HCT116 (cell line): ENCODE measurements around the gene TRPM1. TPM values are rescaled to one million over a fixed set of nuclear protein-coding genes. Genes with fewer than 3 reads are reported as not detected.

ENCODE experiments used
- ATAC-seq: fragments of 200-7000 bp; cut with Tn5 transposase; 2 replicates; pipeline ENCODE4 v1.9.1; 2020; ENCODE audit warnings: mild to moderate bottlenecking, moderate library complexity
- BruUV-seq: library from RNA; stranded (reverse); fragments of 400-500 nt; replicated peaks from 2 replicates; lab custom pipeline; 2021; lab: Mats Ljungman, UMichigan
- CTCF ChIA-PET: fragments of 300-600 bp; sonication (Branson Sonifier 250); formaldehyde crosslinking; loops from one replicate; lab custom pipeline; 2021; ENCODE audit warnings: antibody characterized with exemption; lab: Charles Lee
- POLR2A ChIA-PET: fragments of 300-600, 350-600 bp; sonication (Branson Sonifier 250); formaldehyde crosslinking; loops from one replicate; lab custom pipeline; 2021; ENCODE audit warnings: antibody characterized with exemption; lab: Charles Lee
- RAD21 ChIA-PET, 2 experiments: fragments of 300-600 bp; sonication (Branson Sonifier 250); formaldehyde crosslinking; loops; one replicate each; lab custom pipeline; 2023; ENCODE audit warnings: low total read pairs in 2 of 2; ENCODE audit not compliant: uncharacterized antibody in 2 of 2, unreplicated experiment in 2 of 2, low non-redundant PET in 1 of 2; lab: Charles Lee
- DNase-seq: peaks from one replicate; pipeline ENCODE4 v3.0.0-alpha.2; 2010; ENCODE audit warnings: low read depth, low spot score
- H2AFZ ChIP-seq: fragments of 200-600 bp; shearing (Covaris generic), sonication (generic); 2 replicates; pipeline ENCODE4 v1.6.1; 2017; ENCODE audit warnings: low read depth, mixed run types, mixed read lengths, antibody characterized with exemption, low read length; ENCODE audit not compliant: poor library complexity, severe bottlenecking
- H3K27ac ChIP-seq: 2 replicates; pipeline ENCODE4 v1.5.1; 2012; ENCODE audit warnings: low read depth, low read length
- H3K27me3 ChIP-seq: fragments of 200-600 bp; sonication (generic); 2 replicates; pipeline ENCODE4 v1.6.1; 2016; ENCODE audit warnings: mixed run types, low read length, mixed read lengths; ENCODE audit not compliant: insufficient read depth
- H3K36me3 ChIP-seq, 2 experiments: fragments of 200-500 bp in 1 of 2; fragments of 200-600 bp in 1 of 2; sonication (Bioruptor generic) in 1 of 2; sonication (generic) in 1 of 2; 2 replicates each; pipeline versions ENCODE4 v1.5.1 to v1.6.1; 2014 to 2016; ENCODE audit warnings: low read length in 2 of 2, inconsistent platforms in 1 of 2, mixed read lengths in 1 of 2, mixed run types in 1 of 2; ENCODE audit not compliant: insufficient read depth in 2 of 2, control insufficient read depth in 1 of 2
- H3K4me1 ChIP-seq, 2 experiments: fragments of 200-600 bp in 1 of 2; sonication (generic) in 1 of 2; 2 replicates each; pipeline versions ENCODE4 v1.5.1 to v1.6.1; 2012 to 2017; ENCODE audit warnings: low read length in 2 of 2, inconsistent platforms in 1 of 2, mild to moderate bottlenecking in 1 of 2, mixed read lengths in 1 of 2, mixed run types in 1 of 2, moderate library complexity in 1 of 2; ENCODE audit not compliant: insufficient read depth in 2 of 2, control insufficient read depth in 1 of 2
- H3K4me2 ChIP-seq: fragments of 200-600 bp; sonication (generic); 2 replicates; pipeline ENCODE4 v1.6.1; 2017; ENCODE audit warnings: mixed run types, low read length, mixed read lengths
- H3K4me3 ChIP-seq, 2 experiments: fragments of 200-600 bp in 1 of 2; sonication (generic) in 1 of 2; replicated peaks in 1 of 2; 2 replicates each; pipeline ENCODE4 v1.5.1; 2011 to 2016; ENCODE audit warnings: low read length in 2 of 2, control low read depth in 1 of 2, low read depth in 1 of 2, mild to moderate bottlenecking in 1 of 2, mixed read lengths in 1 of 2, mixed run types in 1 of 2
- H3K79me2 ChIP-seq: fragments of 200-600 bp; sonication (generic); 2 replicates; pipeline ENCODE4 v1.6.1; 2017; ENCODE audit warnings: mild to moderate bottlenecking, mixed run types, low read length, moderate library complexity, mixed read lengths; ENCODE audit not compliant: insufficient read depth
- H3K9ac ChIP-seq: fragments of 200-600 bp; sonication (generic); 2 replicates; pipeline ENCODE4 v1.6.1; 2016; ENCODE audit warnings: low read length, mixed read lengths
- H3K9me2 ChIP-seq: fragments of 200-600 bp; sonication (generic), shearing (Covaris generic); 2 replicates; pipeline ENCODE4 v1.6.1; 2017; ENCODE audit warnings: mixed run types, mild to moderate bottlenecking, moderate library complexity; ENCODE audit not compliant: insufficient read depth
- H3K9me3 ChIP-seq, 2 experiments: fragments of 200-500 bp in 1 of 2; fragments of 200-600 bp in 1 of 2; sonication (Bioruptor generic) in 1 of 2; sonication (generic) in 1 of 2; 2 replicates each; pipeline ENCODE4 v1.6.1; 2014 to 2017; ENCODE audit warnings: low read length in 2 of 2, mixed read lengths in 2 of 2, inconsistent platforms in 1 of 2, low read depth in 1 of 2, mild to moderate bottlenecking in 1 of 2, mixed run types in 1 of 2, moderate library complexity in 1 of 2; ENCODE audit not compliant: control insufficient read depth in 1 of 2, insufficient read depth in 1 of 2
- H4K20me1 ChIP-seq: fragments of 200-600 bp; sonication (generic), shearing (Covaris generic); 2 replicates; pipeline ENCODE4 v1.6.1; 2017; ENCODE audit warnings: mixed run types, mild to moderate bottlenecking, moderate library complexity; ENCODE audit not compliant: insufficient read depth
- CBX3 ChIP-seq: IDR thresholded peaks from 2 replicates; pipeline ENCODE4 v1.6.1; 2012; ENCODE audit warnings: low read depth
- CEBPB ChIP-seq: IDR thresholded peaks from 2 replicates; pipeline ENCODE4 v1.6.1; 2012; ENCODE audit warnings: low read depth
- CTCF ChIP-seq, 3 experiments: fragments of 200-600 bp in 1 of 3; sonication (generic) in 1 of 3; IDR thresholded peaks in 2 of 3; conservative IDR thresholded peaks in 1 of 3; 2 replicates each; pipeline ENCODE4 v1.5.1; 2012 to 2017; ENCODE audit warnings: low read depth in 2 of 3, low read length in 2 of 3, antibody characterized with exemption in 1 of 3, borderline replicate concordance in 1 of 3, control low read depth in 1 of 3, mild to moderate bottlenecking in 1 of 3, mixed read lengths in 1 of 3, mixed run types in 1 of 3, moderate library complexity in 1 of 3; ENCODE audit not compliant: insufficient read depth in 1 of 3
- EGR1 ChIP-seq: IDR thresholded peaks from 2 replicates; pipeline ENCODE4 v1.6.1; 2012; ENCODE audit warnings: low read depth
- EZH2 ChIP-seq: fragments of 200-600 bp; sonication (generic); IDR thresholded peaks from 2 replicates; pipeline ENCODE4 v1.6.1; 2017; ENCODE audit warnings: antibody characterized with exemption, mixed run types
- EZH2phosphoT487 ChIP-seq: fragments of 200-600 bp; IDR thresholded peaks from 2 replicates; pipeline ENCODE4 v1.6.1; 2018; ENCODE audit warnings: antibody characterized with exemption, borderline replicate concordance
- RAD21 ChIP-seq: IDR thresholded peaks from 2 replicates; pipeline ENCODE4 v1.6.1; 2012; ENCODE audit warnings: low read depth, mild to moderate bottlenecking
- REST ChIP-seq: IDR thresholded peaks from 2 replicates; pipeline ENCODE4 v1.6.1; 2012; ENCODE audit warnings: low read depth
- SIN3A ChIP-seq: IDR thresholded peaks from 2 replicates; pipeline ENCODE4 v1.6.1; 2012; ENCODE audit warnings: low read depth
- SRF ChIP-seq: IDR thresholded peaks from 2 replicates; pipeline ENCODE4 v1.6.1; 2012; ENCODE audit warnings: low read depth
- TCF7L2 ChIP-seq: IDR thresholded peaks from 2 replicates; pipeline ENCODE4 v1.7.0; 2011; ENCODE audit warnings: borderline replicate concordance, inconsistent platforms; ENCODE audit not compliant: insufficient read depth, insufficient read length; ENCODE audit errors: extremely low read depth
- ZBTB33 ChIP-seq: IDR thresholded peaks from 2 replicates; pipeline ENCODE4 v1.6.1; 2011; ENCODE audit warnings: mild to moderate bottlenecking, low read length, moderate library complexity; ENCODE audit not compliant: insufficient replicate concordance; ENCODE audit errors: extremely low read depth
- ZFX ChIP-seq: fragments of 450-650 bp; IDR thresholded peaks from 2 replicates; pipeline ENCODE4 v1.6.1; 2017
- intact Hi-C: fragments of 100-400 bp; cut with micrococcal nuclease; formaldehyde crosslinking; loops from 2 replicates; pipeline ENCODE4 v1.10.0; 2022
- total RNA-seq: library from RNA; stranded (reverse); gene quantifications from one replicate; pipeline ENCODE4 v1.2.1, GENCODE V29; 2021; ENCODE audit not compliant: unreplicated experiment

TRPM1 gene
- total RNA-seq, 1 experiment from 2014 or later: not detected

- H3K4me3 ChIP-seq: no peak overlapping the region
- no TSS peak for BruUV-seq
- no peak for DNase-seq
- no peaks in the 10 kb centered on the region for H4K20me1 ChIP-seq
- no peaks in the 10 kb centered on the region for H3K27me3 ChIP-seq
- H3K9me2 ChIP-seq: no peaks in the 10 kb centered on the region
- no peaks in the 10 kb centered on the region for H3K9me3 ChIP-seq
- H3K4me2 ChIP-seq: no peak overlapping the region
- CTCF ChIA-PET: no interaction called here
- no peaks in the 10 kb centered on the region for H3K4me1 ChIP-seq
- ATAC-seq: no peak
- TF ChIP-seq EZH2phosphoT487: no peak
- TF ChIP-seq CEBPB: no peak
- no peak for TF ChIP-seq SIN3A
- TF ChIP-seq CTCF (IDR thresholded peaks at IDR 0.05 in 2 of 3, conservative IDR thresholded peaks at IDR 0.05 in 1 of 3; ENCODE audit: borderline replicate concordance in 1 of 3, insufficient read depth in 1 of 3, low read depth in 2 of 3, low read length in 2 of 3): no peak
- no peak for TF ChIP-seq SRF
- no peak for TF ChIP-seq EGR1
- no peak for TF ChIP-seq CBX3
- TF ChIP-seq ZFX: no peak
- TF ChIP-seq ZBTB33: no peak
- no peak for TF ChIP-seq REST
- TF ChIP-seq EZH2: no peak
- no peak for TF ChIP-seq TCF7L2
- TF ChIP-seq RAD21: no peak
- no peak overlapping the region for H3K27ac ChIP-seq
- POLR2A ChIA-PET: no interaction called here
- RAD21 ChIA-PET: no interaction called here
- no peak overlapping the region for H2AFZ ChIP-seq
- no peak overlapping the region for H3K9ac ChIP-seq
- intact Hi-C loops: no loop called here
- H3K79me2 ChIP-seq: no peaks in the 10 kb centered on the region; the same call in none of the 2 replicates
- peaks cover 0 to 2% of the 10 kb centered on the region in 2 experiments; a peak in 1 of 4 replicates for H3K36me3 ChIP-seq
These were observed 123.2 kb downstream of the TRPM1 start for GRCh38 chr15:30978328-30978727.
